Putamen (tissue), 1 donor: Measurements from ENCODE around the gene SLC52A1.

Source experiments
- DNase-seq: peaks from one replicate; pipeline ENCODE4 v3.0.0-alpha.2; 2016; ENCODE audit warnings: low spot score

SLC52A1 gene

DNA sequence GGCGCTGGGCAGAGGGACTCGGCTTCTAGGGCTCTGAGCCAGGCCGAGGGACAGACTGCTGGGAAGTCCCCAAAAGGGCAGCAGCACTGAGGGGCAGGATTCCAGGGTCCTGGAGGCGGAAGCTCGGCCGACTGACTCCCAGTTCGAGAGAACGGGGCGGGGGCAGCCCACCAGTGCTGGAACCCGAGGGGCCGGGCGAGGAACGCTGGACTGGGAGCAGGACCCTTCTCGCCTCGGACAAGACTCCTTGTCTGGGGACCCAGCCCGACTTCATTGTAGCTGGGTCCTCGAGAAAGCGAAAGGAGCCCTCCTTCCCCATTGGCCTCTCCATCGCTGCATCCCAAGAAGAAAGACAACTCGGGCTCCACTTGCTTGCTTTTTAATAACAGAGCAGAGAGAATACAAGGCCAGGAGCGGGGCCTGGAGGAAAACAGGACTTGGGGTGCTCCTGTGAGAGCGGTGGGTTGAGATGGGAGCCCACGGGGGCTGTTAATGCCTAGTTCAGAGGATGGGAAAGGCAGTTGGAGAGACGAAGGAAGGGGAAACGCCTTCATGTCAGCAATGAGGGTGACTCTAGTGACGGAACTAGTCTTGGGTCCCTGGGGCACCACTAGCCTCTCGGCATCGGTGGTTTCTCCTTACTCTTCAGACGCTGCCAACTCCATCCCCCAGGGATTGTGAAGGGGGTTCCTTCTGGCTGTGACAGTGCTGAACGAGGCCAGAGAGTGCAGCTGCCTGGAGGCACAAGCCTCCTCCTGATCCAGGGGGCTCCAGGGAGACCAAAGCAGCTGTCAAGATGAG, 47.3 kb downstream of the SLC52A1 start:
- no peak for DNase-seq

DNA sequence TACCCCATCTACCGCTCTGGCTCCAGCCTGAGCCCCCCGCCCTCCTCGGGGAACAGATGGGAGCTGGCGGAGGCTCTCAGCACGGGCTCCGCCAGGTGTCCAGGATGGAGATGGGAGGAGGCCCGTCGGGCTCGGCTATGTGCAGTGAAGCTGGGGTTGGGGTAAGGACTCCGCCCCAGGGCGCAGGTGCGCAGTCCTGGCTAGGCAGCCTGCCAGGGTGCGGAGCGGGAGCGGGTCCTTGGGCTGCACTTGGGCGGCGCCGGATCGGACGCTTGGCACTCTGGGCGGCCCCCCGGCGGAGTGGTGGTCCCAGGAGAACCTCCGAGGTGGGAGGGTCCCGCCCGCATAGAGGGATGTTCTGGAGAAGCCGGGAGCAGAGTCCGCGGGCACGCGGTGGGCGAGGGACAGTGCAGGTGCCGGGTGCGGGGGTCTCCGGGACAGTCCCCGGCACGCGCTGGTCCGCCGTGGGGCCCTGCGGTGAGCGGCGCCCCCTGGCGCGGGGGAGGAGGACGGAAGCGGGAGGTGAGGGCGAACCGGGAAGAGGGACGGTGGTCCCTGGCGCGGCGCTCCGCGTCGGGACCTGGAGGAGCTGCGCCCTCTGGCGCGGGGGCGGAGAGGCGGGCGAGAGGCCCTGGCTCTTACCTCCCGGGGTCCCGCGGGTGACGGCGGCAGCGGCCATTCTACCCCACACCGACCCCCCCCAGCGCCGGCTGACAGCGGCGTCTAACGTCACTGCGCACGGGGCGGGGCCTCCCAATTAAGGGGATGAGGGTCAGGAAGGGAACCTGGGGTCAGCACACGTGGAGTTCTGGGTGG, 48.1 kb downstream of the SLC52A1 start, which contains the start of gene CAMTA2:
Gene CAMTA2, minus strand, starts transcription at position 725 of the 816 bp plus-strand sequence. CDS start 1,453 bp downstream, outside the sequence.
- DNase-seq: peak; percentile 87

- no peak for DNase-seq
Measured at GRCh38 chr17:4986403-4986802, 48.8 kb downstream of the SLC52A1 start.
